LHCN-M2 (cell line): ENCODE results near the gene MAGI2. TPM values are rescaled to one million over a fixed set of nuclear protein-coding genes. Genes with fewer than 3 reads are reported as not detected.
A peak's percentile ranks its signal among the peaks of the same experiment; 100 is the strongest.
"Not testable (repeated sequence)": the region's sequence is repeated elsewhere in the genome, so short reads cannot be mapped to it uniquely, and the experiment has no call there.

ENCODE experiments used
- DNase-seq: peaks from one replicate; pipeline ENCODE4 v3.0.0-alpha.2; 2012; ENCODE audit warnings: low read depth
- total RNA-seq: library from RNA; depleted of rRNA; stranded (reverse); fragments of >200 nt; gene quantifications from 2 replicates; pipeline ENCODE4 v1.2.3, GENCODE V29; 2014

The MAGI2 gene
- total RNA-seq, 1 experiment from 2014 or later: 3.6 TPM

DNA sequence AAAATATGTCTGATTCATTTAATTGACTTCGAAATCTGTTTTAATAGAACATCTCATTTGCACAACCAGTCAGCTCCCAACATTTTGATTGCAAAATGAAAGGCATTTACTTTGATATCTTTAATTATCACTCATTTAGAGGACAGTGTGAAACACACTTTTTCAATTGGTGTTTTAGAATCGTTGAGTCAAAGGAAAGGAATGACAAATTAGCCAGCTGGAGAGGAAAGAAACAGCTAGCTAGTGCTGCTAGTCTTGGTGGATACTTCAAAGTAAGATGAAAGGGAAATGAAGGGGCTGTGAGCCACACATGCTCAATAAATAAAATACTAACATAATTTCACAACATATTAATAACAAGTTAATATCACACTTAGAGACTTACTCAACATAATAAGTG is 1084.7 kb downstream of the MAGI2 start:
- DNase-seq: peak; percentile 35

- no peak for DNase-seq
Measured at GRCh38 chr7:78367280-78367773, 1086.1 kb downstream of the MAGI2 start.

GRCh38 chr7:78363866-78364265 is 1089.6 kb downstream of the MAGI2 start:
- DNase-seq: no peak

DNA sequence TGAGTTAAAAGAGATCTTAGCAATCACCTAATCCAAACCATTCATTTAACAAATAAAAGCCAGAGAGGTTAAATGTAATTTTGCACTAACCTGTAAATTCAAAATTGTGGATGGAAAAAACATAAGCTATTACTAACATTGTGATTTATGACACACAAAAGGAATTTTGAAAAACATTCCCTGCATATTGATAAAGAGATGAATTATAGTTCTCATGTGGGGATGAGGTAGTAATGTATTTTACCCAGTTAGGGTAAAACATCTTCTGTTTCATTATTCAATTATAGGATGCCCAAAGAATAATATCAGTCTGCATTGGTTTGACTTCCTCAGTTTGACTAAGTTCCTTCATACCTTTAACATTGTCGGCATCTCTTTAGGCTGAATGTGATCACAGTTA is 1093.6 kb downstream of the MAGI2 start:
- DNase-seq: no peak

DNA sequence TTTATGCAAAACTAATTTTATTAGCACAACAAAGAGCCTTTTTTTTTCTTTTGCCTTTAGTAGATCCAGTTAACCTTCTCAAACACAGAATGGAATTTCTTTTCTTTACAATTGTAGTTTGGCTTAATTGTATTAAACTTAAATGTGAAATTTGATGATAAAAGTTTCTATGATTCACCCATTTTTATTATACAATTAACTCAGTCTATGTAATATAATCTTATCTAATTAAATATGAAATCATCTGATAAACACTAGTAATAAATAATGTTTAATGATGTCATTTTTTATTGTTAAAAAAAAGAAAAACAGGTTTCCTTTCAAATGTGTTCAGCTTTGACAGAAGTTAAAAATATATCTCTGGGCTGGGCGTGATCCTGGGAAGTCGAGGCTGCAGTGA is 1095.8 kb downstream of the MAGI2 start:
- DNase-seq: no peak

DNA sequence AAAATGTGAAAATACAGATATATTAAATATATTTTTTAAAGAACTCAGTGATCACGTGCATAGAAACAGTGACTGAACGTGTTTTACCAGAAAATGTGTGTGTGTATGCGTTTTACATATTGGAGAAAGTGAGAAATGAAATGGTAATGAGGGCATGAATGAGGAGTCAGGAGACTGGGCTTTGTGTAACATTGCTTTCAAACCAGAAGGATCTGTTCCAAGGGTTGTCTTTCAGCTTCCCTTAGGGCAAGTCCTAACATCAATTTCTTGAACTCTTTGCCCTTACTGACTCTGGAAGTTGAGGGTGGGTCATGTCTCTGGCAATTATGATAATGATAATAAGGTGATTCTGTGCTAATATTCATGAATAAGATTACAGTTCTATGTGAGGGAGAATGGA is 1097.6 kb downstream of the MAGI2 start:
- no peak for DNase-seq

GRCh38 chr7:78350926-78351325 is 1102.5 kb downstream of the MAGI2 start:
- no peak for DNase-seq

DNA sequence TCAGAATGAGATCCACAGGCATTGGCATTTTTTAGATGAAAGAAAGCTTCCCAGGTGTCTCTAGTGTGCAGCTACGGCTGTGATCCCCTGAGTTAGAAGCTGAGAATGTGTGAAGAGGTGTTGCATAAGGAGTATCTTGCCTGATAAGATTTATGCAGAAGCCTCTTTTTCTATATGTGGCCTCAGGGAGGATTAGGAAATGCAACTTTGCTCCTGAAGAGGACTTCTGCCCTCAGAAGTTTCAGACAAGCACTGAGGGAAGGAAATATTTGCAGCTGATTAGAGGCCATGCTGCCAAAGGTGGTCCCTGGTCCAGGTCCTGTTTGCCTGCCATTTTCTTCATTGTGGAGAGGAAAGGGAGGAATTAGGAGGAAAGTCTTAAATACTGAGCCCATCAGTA is 1103.1 kb downstream of the MAGI2 start:
- no peak for DNase-seq

- no peak for DNase-seq
Measured at GRCh38 chr7:78346827-78347226, 1106.6 kb downstream of the MAGI2 start.

DNA sequence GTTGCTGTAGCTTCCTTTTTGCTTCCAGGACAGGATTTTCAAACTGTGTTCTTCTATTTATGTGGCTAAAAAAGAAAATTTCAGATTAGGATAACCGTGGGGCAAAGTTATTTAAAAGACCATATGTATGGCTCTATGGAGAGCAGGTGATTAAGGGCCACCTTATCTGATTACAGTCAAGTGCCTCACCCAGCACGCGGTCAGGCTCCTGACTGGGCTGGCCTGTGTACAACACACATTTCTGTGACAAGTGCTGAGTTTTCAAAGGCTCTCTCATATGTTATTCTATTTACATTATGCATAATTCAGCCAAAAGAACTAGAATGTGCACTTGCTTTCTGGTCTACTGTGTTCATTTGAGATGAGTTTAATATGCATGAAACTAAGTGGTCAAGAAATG is 1107.5 kb downstream of the MAGI2 start:
- DNase-seq: no peak

- no peak for DNase-seq
Measured at GRCh38 chr7:78345293-78345911, 1108.1 kb downstream of the MAGI2 start.

DNA sequence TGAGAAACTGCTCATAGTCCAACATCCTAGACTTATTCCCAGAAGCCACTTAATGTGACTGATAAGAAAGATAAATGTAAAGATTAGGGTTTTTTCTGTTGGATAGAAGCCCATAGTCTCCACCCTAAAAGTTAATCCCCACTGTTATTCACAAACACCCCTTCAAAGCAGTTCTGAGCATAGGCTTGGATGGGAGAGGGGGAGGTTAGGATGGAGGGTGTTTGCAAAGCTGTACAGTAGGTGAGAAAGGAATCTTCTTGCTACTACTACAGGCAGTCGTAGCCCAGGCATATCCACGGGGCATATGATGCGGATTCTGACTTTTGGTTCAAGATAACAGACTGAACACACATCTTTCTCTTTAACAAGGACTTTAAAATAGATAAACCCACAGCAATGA is 1119.0 kb downstream of the MAGI2 start:
- DNase-seq: no peak

- DNase-seq: no peak
Measured at GRCh38 chr7:78333530-78334425, 1119.7 kb downstream of the MAGI2 start.

- no peak for DNase-seq
Measured at GRCh38 chr7:78329001-78329655, 1124.3 kb downstream of the MAGI2 start.

- DNase-seq: no peak
Measured at GRCh38 chr7:78327718-78328117, 1125.7 kb downstream of the MAGI2 start.

DNA sequence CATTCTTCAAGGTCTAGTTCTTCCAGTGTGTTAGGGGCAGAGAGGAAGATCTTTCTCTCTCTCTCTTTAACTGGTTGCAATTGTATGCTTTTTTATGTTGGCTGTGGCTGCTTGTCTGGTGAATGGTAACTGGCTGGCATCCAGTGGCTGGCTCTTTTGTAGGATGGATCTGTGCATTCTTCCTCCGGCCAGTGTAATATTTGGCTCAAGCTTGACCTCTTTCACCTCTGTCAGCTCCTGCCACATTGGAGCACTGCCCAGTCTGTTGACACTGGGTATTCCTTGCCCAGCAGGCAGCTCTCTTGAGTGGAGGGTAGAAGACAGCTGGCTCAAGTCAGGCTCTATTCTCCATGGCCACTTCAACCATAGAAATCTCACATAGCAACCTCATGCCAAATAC is 1126.6 kb downstream of the MAGI2 start:
- peak; percentile 85 for DNase-seq

DNA sequence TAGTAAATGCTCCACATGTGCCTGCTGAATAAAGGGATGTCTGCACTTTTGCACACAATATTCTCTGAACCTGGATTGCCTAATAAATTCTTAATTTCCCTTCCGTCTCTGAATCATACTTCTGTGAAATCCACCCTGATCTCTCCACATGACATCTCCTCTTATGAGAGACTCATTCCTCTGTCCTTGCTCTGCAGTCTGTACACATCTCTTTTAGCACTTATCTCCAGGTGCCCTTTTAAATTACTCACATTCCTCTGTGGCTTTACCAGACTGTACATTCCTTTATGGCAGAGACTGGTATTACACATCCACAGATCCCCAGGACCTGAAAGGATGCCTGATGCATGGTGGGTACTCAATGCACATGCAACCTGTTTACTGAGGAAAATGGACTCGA is 1127.3 kb downstream of the MAGI2 start:
- peak; percentile 72 for DNase-seq

DNA sequence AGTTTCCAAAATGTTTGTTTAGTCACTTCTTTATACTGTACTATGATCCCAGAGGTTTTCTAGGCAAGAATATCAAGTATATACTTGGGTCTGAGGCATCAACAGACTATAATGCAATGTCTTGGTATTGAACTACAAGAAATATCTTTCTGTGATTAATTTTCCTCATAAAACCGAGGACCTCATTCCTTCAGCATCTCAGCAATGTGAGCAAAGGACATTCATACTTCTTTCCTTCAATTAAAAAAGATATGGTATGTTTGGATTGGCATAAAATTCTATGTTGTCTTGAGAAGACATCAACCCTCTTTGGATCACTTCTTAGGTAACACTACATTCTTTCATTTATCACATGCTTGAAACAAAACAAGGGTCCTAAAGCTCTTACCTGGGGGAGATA is 1130.3 kb downstream of the MAGI2 start:
- no peak for DNase-seq

- DNase-seq: not testable (repeated sequence)
Measured at GRCh38 chr7:78322231-78322630, 1131.2 kb downstream of the MAGI2 start.

- DNase-seq: no peak
Measured at GRCh38 chr7:78317371-78317770, 1136.1 kb downstream of the MAGI2 start.

GRCh38 chr7:78316110-78316509 is 1137.4 kb downstream of the MAGI2 start:
- no peak for DNase-seq

DNA sequence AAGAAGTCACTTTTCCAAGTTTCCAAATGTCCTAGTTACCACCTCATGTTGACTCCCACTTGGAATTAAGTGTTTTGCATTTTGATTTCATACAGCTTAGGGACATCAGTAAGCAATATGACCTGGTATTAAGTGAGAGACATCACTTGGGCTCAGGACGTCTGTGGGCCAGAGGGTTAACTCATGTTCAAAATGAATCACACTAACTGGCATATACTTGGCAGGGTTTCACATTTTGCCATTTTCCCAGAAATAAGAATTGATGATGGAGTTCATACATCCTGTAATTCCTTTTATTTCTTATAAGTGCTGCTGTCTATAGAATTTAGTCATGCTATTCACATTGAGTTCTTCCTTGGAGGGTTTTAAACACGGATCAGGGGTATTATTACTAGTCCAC is 1138.3 kb downstream of the MAGI2 start:
- DNase-seq: peak; percentile 23
